Measurements from ENCODE around the gene TMEM178B.

GRCh38 chr7:141312395-141312794, 238.5 kb downstream of the TMEM178B start:
- TF ChIP-seq CTCF (IDR thresholded peaks at IDR 0.05), result no peak
- no peak for TF ChIP-seq POLR2AphosphoS5 (IDR thresholded peaks at IDR 0.05; ENCODE audit: low read depth, low read length)
- no peak for TF ChIP-seq SIN3A (IDR thresholded peaks at IDR 0.05; ENCODE audit: borderline replicate concordance, insufficient read depth, low read depth, low read length)
- TF ChIP-seq REST (IDR thresholded peaks at IDR 0.05; ENCODE audit: insufficient read depth in 1 of 2, low read depth in 2 of 2, low read length in 1 of 2), result no peak
- no peak for TF ChIP-seq TCF7L2 (IDR thresholded peaks at IDR 0.05; ENCODE audit: low read depth, low read length)

All from Panc1 (cell line).